Measurements from ENCODE around the gene SFXN4. TPM values are rescaled to one million over a fixed set of nuclear protein-coding genes. Genes with fewer than 3 reads are reported as not detected.

Gene SFXN4
- total and polyA plus RNA-seq, 9 of the 15 experiments (the other 6 are each of a cell fraction or from before 2014, with no cell fraction given) = 40.1 to 97.8 (median 54.5) TPM

GRCh38 chr10:119131512-119132240 is 33.8 kb downstream of the SFXN4 start (continued):
- TF ChIP-seq THRB (CRISPR knock-in tag; conservative IDR thresholded peaks at IDR 0.05) (no peak), FIP1L1 (IDR thresholded peaks at IDR 0.05; ENCODE audit: low read depth, low read length, poor library complexity, severe bottlenecking) (no peak), HDAC6 (IDR thresholded peaks at IDR 0.05; ENCODE audit: low read depth, low read length) (no peak), ATF3 (IDR thresholded peaks at IDR 0.05) (peak; percentile 56), ATF3 (CRISPR knock-in tag; conservative IDR thresholded peaks at IDR 0.05) (no peak), ZNF592 (IDR thresholded peaks at IDR 0.05) (peak; percentile 65), ZNF318 (IDR thresholded peaks at IDR 0.05; ENCODE audit: borderline replicate concordance in 1 of 2, low read depth in 1 of 2) (peak in 1 of 2 experiments; percentile 93; a peak in 2 of 4 replicates), ZNF644 (tag; IDR thresholded peaks at IDR 0.05; ENCODE audit: low read depth) (peak; percentile 46; the same call in 1 of the 2 replicates)
